ENCODE measurements around the gene KSR2. TPM values are rescaled to one million over a fixed set of nuclear protein-coding genes. Genes with fewer than 3 reads are reported as not detected.

Gene KSR2
- total and polyA plus RNA-seq, 2 donors (not counting 3 experiments of a cell fraction or from before 2014, with no cell fraction given) = 2.1 to 5.2 TPM

- Histone ChIP-seq H3K4me3 (replicated peaks in 1 of 3; ENCODE audit: insufficient read depth in 1 of 3, low read depth in 1 of 3, low read length in 3 of 3) (no peak overlapping the region), H3K27me3 (ENCODE audit: control insufficient read depth in 2 of 2, insufficient read depth in 2 of 2, low read length in 2 of 2) (no peaks in the 10 kb centered on the region), H3K9ac (replicated peaks; ENCODE audit: extremely low read depth, insufficient read depth, low read length) (no peak overlapping the region), H3K79me2 (ENCODE audit: control insufficient read depth, insufficient read depth, low read length) (no peaks in the 10 kb centered on the region), H3K9me3 (replicated peaks; ENCODE audit: control insufficient read depth, insufficient read depth, low read length) (no peaks in the 10 kb centered on the region), H3K36me3 (ENCODE audit: control insufficient read depth in 2 of 2, extremely low read depth in 1 of 2, insufficient read depth in 2 of 2, low read length in 2 of 2) (no peaks in the 10 kb centered on the region), H4K20me1 (replicated peaks; ENCODE audit: control insufficient read depth, extremely low read depth, insufficient read depth, low read length) (no peaks in the 10 kb centered on the region), H3K27ac (ENCODE audit: insufficient read depth, low read depth, low read length) (no peak overlapping the region), H3K9me1 (replicated peaks; ENCODE audit: control insufficient read depth, extremely low read depth, insufficient read depth, low read length) (no peaks in the 10 kb centered on the region), H3K4me2 (ENCODE audit: insufficient read depth, low read length) (no peak overlapping the region), H3K4me1 (ENCODE audit: control insufficient read depth, extremely low read depth, insufficient read depth, low read length) (no peaks in the 10 kb centered on the region), H2AFZ (ENCODE audit: low read depth, low read length) (no peak overlapping the region)
- ChIA-PET POLR2A (no interaction called here), CTCF (interaction anchor here (1.0 kb wide), 3 partner anchors 227 to 243 kb away, joined by 3 to 7 read pairs (median 4); no protein-coding TSS in a partner anchor)
- dilution Hi-C loops (cut with MboI; ENCODE audit: extremely low pct_ligation_motif_present, low sequenced_read_pairs) = no loop called here
- TF ChIP-seq EZH2 (IDR thresholded peaks at IDR 0.05; ENCODE audit: borderline replicate concordance, low read depth, low read length, severe bottlenecking) (no peak), POLR2AphosphoS5 (IDR thresholded peaks at IDR 0.05; ENCODE audit: insufficient read depth, low read depth, low read length) (no peak), GATA2 (IDR thresholded peaks at IDR 0.05; ENCODE audit: insufficient read depth, insufficient read length, low read depth, low read length) (no peak), POLR2A (IDR thresholded peaks at IDR 0.05; ENCODE audit: low read depth, low read length) (no peak), FOS (IDR thresholded peaks at IDR 0.05; ENCODE audit: borderline replicate concordance, insufficient read depth, low read length) (no peak), JUN (IDR thresholded peaks at IDR 0.05; ENCODE audit: borderline replicate concordance, insufficient read depth, insufficient read length, low read depth) (no peak), MYC (IDR thresholded peaks at IDR 0.05; ENCODE audit: low read depth, low read length) (no peak)
- TF ChIP-seq, protein P1, sequence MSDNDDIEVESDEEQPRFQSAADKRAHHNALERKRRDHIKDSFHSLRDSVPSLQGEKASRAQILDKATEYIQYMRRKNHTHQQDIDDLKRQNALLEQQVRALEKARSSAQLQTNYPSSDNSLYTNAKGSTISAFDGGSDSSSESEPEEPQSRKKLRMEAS (IDR thresholded peaks at IDR 0.05; ENCODE audit: insufficient read depth, insufficient read length) = no peak
- TF ChIP-seq, protein P2, sequence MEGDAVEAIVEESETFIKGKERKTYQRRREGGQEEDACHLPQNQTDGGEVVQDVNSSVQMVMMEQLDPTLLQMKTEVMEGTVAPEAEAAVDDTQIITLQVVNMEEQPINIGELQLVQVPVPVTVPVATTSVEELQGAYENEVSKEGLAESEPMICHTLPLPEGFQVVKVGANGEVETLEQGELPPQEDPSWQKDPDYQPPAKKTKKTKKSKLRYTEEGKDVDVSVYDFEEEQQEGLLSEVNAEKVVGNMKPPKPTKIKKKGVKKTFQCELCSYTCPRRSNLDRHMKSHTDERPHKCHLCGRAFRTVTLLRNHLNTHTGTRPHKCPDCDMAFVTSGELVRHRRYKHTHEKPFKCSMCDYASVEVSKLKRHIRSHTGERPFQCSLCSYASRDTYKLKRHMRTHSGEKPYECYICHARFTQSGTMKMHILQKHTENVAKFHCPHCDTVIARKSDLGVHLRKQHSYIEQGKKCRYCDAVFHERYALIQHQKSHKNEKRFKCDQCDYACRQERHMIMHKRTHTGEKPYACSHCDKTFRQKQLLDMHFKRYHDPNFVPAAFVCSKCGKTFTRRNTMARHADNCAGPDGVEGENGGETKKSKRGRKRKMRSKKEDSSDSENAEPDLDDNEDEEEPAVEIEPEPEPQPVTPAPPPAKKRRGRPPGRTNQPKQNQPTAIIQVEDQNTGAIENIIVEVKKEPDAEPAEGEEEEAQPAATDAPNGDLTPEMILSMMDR (IDR thresholded peaks at IDR 0.05; ENCODE audit: extremely low read depth in 1 of 2, insufficient read depth in 1 of 2, low read depth in 1 of 2, low read length in 2 of 2) = no peak
- no peak for FAIRE-seq
- intact Hi-C loops (cut with micrococcal nuclease) = no loop called here
- no TSS peak for BruUV-seq (replicated peaks)
- no peak for DNase-seq (ENCODE audit: low read depth, low spot score)
Observed at GRCh38 chr12:117593815-117594400, 374.9 kb downstream of the KSR2 start.

Measured in endothelial cell of umbilical vein (primary cell).